Measurements from ENCODE around the gene ID2. TPM values are rescaled to one million over a fixed set of nuclear protein-coding genes. Genes with fewer than 3 reads are reported as not detected.

The ID2 gene
- total and polyA plus RNA-seq, 2 of the 13 experiments (the other 11 are each of a cell fraction or from before 2014, with no cell fraction given) = 214 to 719 TPM

DNA sequence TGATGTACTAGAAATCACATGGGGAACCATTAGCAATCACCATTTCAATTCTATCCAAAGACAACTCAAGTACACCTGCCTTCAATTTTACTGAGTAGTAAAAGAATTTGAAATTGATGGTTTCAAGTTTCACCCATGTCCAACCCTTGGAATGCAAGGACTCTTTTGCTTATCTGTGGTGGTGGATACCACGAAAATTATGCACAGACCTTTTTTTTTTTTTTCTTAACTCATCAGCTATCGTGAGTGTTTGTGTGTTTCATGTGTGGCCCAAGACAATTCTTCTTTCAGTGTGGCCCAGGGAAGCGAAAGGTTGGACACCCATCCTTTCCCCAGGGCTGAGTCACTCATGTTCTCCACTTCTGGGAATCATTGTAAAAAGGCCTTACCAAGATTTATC lies 23.1 kb downstream of the ID2 start:
- Histone ChIP-seq H3K4me3 (replicated peaks in 1 of 3; ENCODE audit: insufficient read depth in 1 of 3, low read depth in 2 of 3, low read length in 3 of 3) (no peak overlapping the region), H3K27me3 (ENCODE audit: control insufficient read depth in 1 of 2, insufficient read depth in 2 of 2, low read length in 2 of 2) (peaks cover 0 to 53% of the 10 kb centered on the region in 2 experiments; a peak in 2 of 5 replicates), H3K9ac (ENCODE audit: insufficient read depth, low read depth, low read length) (no peak overlapping the region), H3K36me3 (replicated peaks in 1 of 2; ENCODE audit: control insufficient read depth in 1 of 2, insufficient read depth in 2 of 2, low read length in 2 of 2) (no peaks in the 10 kb centered on the region), H3K9me3 (ENCODE audit: low read length) (no peaks in the 10 kb centered on the region), H2AFZ (ENCODE audit: low read length) (no peak overlapping the region), H3K4me1 (ENCODE audit: insufficient read depth, low read length) (no peaks in the 10 kb centered on the region), H3K79me2 (ENCODE audit: insufficient read depth, low read length) (no peaks in the 10 kb centered on the region), H4K20me1 (ENCODE audit: insufficient read depth, low read length) (no peaks in the 10 kb centered on the region), H3K27ac (ENCODE audit: extremely low read length, insufficient read depth, low read length) (no peak overlapping the region), H3K4me2 (ENCODE audit: low read depth, low read length) (no peak overlapping the region)
- in situ Hi-C loops (cut with HindIII; ENCODE audit: extremely low pct_ligation_motif_present, low pct_unique_long_range_greater_than_20kb) (no loop called here), intact Hi-C loops (cut with micrococcal nuclease; ENCODE audit: unreplicated experiment) (no loop called here)
- DNase-seq (ENCODE audit: low spot score) = no peak
- 24% methylated on average over 3 of the region's 3 CpGs for WGBS (ENCODE audit: low lambda C conversion rate)
- BruUV-seq (replicated peaks) = no TSS peak
- TF ChIP-seq, protein P1, sequence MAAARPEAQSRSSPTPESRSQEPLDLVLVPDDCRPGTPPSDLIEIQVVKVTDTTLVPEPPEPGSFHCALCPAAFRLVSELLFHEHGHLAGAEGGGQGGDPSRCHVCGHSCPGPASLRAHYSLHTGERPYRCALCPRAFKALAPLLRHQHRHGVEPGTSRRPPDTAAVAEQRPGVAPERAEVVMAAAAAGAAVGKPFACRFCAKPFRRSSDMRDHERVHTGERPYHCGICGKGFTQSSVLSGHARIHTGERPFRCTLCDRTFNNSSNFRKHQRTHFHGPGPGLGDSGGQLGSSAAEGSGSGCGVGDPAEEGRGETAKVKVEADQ (CRISPR knock-in tag; IDR thresholded peaks at IDR 0.05; ENCODE audit: borderline replicate concordance) = no peak
- TF ChIP-seq MXD4 (CRISPR knock-in tag; IDR thresholded peaks at IDR 0.05) (no peak), POLR2AphosphoS2 (IDR thresholded peaks at IDR 0.05; ENCODE audit: low read depth, low read length) (no peak), ZNF30 (CRISPR knock-in tag; IDR thresholded peaks at IDR 0.05) (no peak), ZNF629 (CRISPR knock-in tag; conservative IDR thresholded peaks at IDR 0.05) (no peak), GTF3A (CRISPR knock-in tag; conservative IDR thresholded peaks at IDR 0.05) (no peak), CEBPB (IDR thresholded peaks at IDR 0.05; ENCODE audit: borderline replicate concordance, low read depth, low read length) (no peak), CBX2 (IDR thresholded peaks at IDR 0.05; ENCODE audit: low read depth, low read length) (no peak), CBX2 (CRISPR knock-in tag; IDR thresholded peaks at IDR 0.05; ENCODE audit: low read depth) (no peak)
- TF ChIP-seq, protein P2, sequence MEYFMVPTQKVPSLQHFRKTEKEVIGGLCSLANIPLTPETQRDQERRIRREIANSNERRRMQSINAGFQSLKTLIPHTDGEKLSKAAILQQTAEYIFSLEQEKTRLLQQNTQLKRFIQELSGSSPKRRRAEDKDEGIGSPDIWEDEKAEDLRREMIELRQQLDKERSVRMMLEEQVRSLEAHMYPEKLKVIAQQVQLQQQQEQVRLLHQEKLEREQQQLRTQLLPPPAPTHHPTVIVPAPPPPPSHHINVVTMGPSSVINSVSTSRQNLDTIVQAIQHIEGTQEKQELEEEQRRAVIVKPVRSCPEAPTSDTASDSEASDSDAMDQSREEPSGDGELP (IDR thresholded peaks at IDR 0.05; ENCODE audit: borderline replicate concordance, low read depth) = no peak
- no peak for FAIRE-seq
- POLR2A ChIA-PET = no interaction called here
- ATAC-seq = no peak
- CTCF ChIA-PET (ENCODE audit: low intra/inter-chr PET ratio, low total read pairs) = no interaction called here

Data from HepG2 (cell line).